Activated CD4-positive, CD25-positive, alpha-beta regulatory T cell treated with anti-CD3 and anti-CD28 coated beads, Interleukin-2, amount 50 U/mL, for 16 hours (primary cell): ENCODE data around the gene LRRC1.

Source experiments
- DNase-seq: peaks from one replicate; pipeline ENCODE4 v3.0.0-alpha.2; 2020; ENCODE audit warnings: low read depth, low spot score

Gene LRRC1

GRCh38 chr6:53887316-53887715, 92.5 kb downstream of the LRRC1 start:
- DNase-seq, result no peak

- no peak for DNase-seq
Measured at GRCh38 chr6:53888931-53889330, 94.1 kb downstream of the LRRC1 start.

DNA sequence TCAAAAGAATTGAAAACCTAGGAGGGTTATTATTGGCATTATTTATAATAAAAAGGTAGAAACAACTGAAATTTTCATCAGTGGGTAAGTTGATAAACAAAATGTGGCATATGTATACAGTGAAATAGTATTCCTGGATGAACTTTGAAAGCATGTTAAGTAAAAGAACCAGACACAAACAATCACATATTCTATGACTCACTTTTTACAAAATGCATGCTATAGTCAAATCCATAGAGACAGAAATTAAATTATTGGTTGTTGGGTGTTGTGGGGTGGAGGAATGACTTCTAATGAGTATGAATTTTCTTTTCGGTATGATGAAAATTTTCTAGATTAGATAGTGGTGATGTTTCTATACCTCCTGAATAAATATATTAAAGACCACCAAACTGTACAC, 94.6 kb downstream of the LRRC1 start:
- no peak for DNase-seq

DNA sequence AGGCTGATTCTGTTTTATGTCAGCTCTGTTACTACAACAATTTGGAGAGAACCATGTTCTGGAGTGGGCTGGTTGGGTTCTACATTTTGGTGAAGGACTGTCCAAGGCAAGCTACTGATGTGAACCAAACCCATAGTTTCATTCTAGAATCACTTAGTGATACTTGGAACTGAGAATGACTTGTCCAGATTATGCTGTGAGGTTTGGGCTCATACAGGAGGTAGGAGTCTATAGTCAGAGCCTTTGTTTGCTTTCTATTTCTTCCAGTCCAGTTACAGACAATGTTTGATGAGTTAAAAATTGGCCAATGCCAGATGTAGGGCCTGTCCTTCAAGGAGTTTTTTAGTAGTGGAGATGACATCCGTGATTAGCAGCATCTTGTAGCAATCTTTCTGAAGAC, 97.9 kb downstream of the LRRC1 start:
- DNase-seq, result no peak

GRCh38 chr6:53894091-53894490, 99.3 kb downstream of the LRRC1 start:
- DNase-seq, result no peak

- no peak for DNase-seq
Measured at GRCh38 chr6:53896196-53896595, 101.4 kb downstream of the LRRC1 start.

- DNase-seq, result no peak
Measured at GRCh38 chr6:53898026-53898795, 103.4 kb downstream of the LRRC1 start.

GRCh38 chr6:53899512-53899911, 104.7 kb downstream of the LRRC1 start:
- no peak for DNase-seq

GRCh38 chr6:53903357-53903756, 108.6 kb downstream of the LRRC1 start:
- DNase-seq, result no peak

DNA sequence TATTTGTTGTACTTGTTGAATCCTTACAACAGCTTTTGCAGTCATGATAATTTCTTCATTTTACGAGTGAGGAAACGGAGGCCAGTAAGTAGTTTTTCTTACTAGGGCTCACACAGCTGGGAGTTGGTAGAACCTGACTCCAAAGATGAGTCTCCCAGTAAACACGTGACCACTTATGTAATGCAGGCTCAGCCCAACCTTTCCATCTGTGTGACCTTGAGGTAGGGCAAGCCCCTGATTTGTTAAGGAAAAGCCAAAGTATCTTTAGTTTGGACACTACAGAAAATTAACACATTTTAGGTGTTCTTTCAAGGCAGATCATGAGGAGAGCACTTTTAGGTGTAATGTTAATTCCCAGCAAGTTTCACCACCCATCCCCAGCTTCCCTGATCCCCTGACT, 111.3 kb downstream of the LRRC1 start:
- no peak for DNase-seq

GRCh38 chr6:53906842-53907241, 112.0 kb downstream of the LRRC1 start:
- DNase-seq, result no peak

DNA sequence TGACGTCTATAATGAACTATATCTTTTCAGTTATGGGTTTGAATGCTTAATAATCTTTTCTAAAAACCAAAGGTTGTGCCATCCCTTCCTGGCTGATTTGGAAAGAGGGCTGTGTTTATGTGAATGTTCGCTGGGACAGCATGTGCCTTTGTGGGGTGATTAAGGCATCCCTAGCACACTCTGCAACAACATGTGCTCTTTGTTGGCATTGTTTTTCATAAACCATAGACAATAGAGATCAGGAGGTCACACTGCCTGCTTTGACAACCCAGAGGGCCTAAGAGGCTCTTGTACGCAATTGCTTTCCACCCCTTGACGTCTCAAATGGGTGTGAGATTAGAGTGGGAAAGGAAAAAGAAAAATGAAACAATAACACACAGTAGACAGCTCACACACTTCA, 116.0 kb downstream of the LRRC1 start:
- no peak for DNase-seq

DNA sequence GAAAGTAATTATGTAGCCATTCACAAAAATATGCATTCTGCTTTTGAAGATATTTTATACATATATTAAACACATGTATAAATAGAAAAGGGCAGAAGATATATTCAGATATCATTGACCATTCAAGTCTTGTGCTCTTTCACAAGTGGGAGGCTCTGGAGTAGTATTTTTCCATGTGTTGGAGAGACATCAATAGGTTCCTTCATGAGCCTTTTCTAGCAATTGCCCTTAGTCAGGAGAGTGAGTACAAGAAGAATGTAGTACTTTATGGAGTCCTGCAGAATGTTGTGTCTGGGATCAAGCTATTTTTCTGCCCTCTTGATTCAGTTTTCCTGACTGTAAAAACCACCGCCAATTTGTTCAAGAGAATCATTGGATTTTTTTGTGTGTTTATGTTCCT, 117.9 kb downstream of the LRRC1 start:
- no peak for DNase-seq

- no peak for DNase-seq
Measured at GRCh38 chr6:53913286-53913685, 118.5 kb downstream of the LRRC1 start.

GRCh38 chr6:53915026-53915691, 120.4 kb downstream of the LRRC1 start:
- no peak for DNase-seq

DNA sequence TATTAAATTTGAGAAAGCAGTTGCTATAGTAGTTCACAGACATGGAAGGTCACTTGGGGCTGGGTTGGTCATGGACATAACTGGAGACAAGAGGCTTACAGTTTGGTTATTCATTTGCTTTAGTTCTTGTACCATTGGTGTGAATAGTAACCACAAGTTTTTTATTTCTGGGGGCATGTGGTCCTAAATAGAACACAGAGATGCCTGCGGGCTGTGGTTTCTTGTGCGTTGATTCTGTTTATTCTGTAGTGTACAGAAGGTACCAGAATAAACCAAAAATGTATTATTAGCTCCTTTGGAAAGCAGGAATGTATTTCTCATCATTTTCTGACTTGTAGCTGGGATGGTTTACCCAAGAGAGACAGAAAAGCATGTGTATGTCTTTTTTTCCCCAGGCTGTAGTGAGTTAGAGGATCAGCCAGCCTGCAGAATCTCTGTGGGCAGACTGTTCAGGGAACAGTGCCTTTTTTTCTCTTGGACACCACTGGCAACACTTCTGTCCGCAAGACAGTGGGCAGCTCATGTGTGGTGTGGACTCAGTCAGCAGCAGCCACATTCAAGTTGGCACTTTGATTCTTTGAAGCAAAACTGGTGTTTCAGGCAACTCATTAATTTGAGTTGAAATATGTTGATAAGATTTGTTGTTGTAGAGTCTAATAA, 122.1 kb downstream of the LRRC1 start:
- DNase-seq, result no peak

- DNase-seq, result no peak
Measured at GRCh38 chr6:53917464-53917842, 122.6 kb downstream of the LRRC1 start.

DNA sequence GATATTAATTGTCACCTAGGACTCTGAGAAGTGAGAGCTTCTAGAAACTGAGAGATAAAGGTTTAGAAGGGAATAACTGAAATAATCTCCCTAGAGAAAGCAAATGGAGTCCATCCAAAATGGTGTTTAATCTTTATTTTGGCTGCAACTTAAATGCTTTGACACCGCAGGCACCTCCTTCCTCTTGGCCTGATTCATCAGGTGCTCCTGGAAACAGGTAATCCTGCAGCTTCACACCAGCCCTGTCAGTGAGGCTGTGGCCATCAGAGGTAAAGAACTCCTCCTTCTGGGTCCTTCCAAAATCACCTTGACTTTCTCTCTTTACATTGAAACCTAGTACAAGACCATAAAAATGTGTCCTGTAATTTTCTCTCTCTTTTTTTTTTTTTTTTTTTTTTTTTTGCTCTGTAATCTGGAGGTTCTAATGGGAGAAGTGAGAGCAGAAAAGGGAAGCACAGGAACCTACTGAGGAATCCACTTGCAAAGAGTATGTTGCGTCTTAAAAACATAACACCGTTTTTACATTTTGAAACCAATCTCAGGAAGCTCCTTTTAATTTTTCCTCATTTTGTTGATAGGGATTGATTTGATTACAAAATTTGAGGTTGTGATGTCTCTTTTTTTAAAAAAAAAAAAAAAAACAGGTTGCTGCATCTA, 124.2 kb downstream of the LRRC1 start:
- no peak for DNase-seq

DNA sequence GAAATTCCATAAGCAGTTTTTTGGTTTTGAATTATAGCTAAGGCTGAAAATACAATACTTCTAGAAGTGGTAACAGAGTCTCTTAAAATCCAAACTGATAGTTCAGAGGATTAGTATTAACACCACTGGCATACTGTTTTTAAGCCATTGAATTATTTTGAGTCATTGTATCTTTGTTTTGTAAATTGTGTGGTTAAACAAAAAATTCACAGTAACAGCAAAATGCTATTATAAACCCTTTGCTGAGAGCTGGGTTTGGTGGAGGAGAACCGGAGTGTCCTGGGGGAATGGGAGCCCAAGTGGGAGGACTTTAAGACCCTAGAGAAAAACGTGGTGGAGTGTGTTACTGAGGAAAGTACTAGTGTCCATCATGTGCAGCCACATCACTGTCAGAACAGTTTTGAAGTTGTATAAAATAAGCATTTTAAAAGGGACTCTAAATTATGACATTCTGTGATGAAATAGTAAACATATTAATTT, 125.1 kb downstream of the LRRC1 start:
- no peak for DNase-seq

DNA sequence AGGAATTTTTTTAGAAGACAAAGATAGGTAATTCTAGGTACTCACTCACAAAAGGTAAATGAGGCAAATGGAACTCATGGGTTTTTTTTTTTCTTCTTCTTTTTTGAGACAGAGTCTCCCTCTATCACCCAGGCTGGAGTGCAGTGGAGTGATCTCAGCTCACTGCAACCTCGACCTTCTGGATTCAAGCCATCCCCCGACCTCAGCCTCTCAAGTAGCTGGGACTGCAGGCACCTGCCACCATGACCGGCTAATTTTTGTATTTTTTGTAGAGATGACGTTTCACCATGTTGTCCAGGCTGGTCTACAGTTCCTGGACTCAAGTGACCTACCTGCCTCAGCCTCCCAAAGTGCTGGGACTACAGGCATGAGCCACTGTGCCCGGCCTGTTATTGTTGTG, 126.1 kb downstream of the LRRC1 start:
- no peak for DNase-seq

GRCh38 chr6:53921639-53922038, 126.8 kb downstream of the LRRC1 start:
- no peak for DNase-seq

GRCh38 chr6:53922539-53922981, 127.8 kb downstream of the LRRC1 start:
- DNase-seq, result no peak
